GM13977 (cell line): ENCODE results near the gene NEK4.

Experiments
- DNase-seq: peaks from one replicate; pipeline ENCODE4 v3.0.0; 2012; ENCODE audit warnings: low spot score
- CTCF ChIP-seq: IDR thresholded peaks from 2 replicates; pipeline ENCODE4 v1.5.1; 2012; ENCODE audit warnings: mild to moderate bottlenecking, control low read depth; ENCODE audit not compliant: insufficient read depth; ENCODE audit errors: extremely low read depth, missing control alignments
- in situ Hi-C: fragments of 300-500 bp; cut with MboI; formaldehyde crosslinking; loops from one replicate; pipeline ENCODE4 v1.12.0; 2022; ENCODE audit warnings: low sequenced_read_pairs, low pct_unique_long_range_greater_than_20kb, mixed read lengths, inconsistent platforms; ENCODE audit not compliant: unreplicated experiment

The NEK4 gene

GRCh38 chr3:52813810-52814209 is 43.1 kb upstream of the NEK4 start:
- in situ Hi-C loops, result no loop called here
- DNase-seq, result no peak
- TF ChIP-seq CTCF, result no peak

DNA sequence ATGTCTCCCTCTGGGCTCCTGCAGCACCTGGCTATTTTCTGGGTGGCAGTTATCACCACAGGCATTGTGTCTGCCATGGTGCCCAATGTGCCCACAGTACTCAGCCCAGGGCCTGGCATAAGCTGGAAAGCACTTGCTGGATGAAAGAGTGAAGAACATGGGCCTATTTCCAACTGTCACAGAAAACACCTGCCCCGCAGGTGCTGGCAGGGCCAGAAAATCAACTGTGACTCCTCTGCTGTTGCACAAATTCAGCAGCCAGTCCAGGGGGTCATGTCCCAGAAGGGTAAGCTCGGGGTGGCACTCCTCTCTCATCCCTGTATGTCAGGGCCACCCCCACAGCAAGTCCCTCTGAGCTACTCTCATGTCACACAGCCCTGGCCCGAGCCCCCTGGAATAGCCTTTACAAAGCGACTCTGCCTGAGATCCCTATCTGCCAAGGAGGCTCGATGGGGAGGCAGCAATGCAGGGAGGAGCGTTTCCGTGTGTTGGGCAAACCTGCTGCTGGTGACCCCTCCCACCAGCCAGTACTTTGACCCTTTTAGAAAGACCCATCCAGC is 40.8 kb upstream of the NEK4 start:
- no peak for DNase-seq
- no peak for TF ChIP-seq CTCF
- in situ Hi-C loops, result no loop called here

GRCh38 chr3:52810923-52811322 is 40.2 kb upstream of the NEK4 start:
- TF ChIP-seq CTCF, result no peak
- DNase-seq, result no peak
- in situ Hi-C loops, result no loop called here

GRCh38 chr3:52809662-52810377 is 39.1 kb upstream of the NEK4 start:
- TF ChIP-seq CTCF, result no peak
- in situ Hi-C loops, result no loop called here
- no peak for DNase-seq

GRCh38 chr3:52809149-52809548 is 38.4 kb upstream of the NEK4 start:
- no peak for DNase-seq
- in situ Hi-C loops, result no loop called here
- TF ChIP-seq CTCF, result no peak

- in situ Hi-C loops, result no loop called here
- DNase-seq, result no peak
- TF ChIP-seq CTCF, result no peak
Observed at GRCh38 chr3:52805270-52806039, 34.7 kb upstream of the NEK4 start.
